GM12891 (cell line): ENCODE results near the gene MSMP. TPM values are rescaled to one million over a fixed set of nuclear protein-coding genes. Genes with fewer than 3 reads are reported as not detected.

Experiments used
- DNase-seq: peaks from one replicate; pipeline ENCODE4 v3.0.0; 2011; ENCODE audit warnings: low spot score; ENCODE audit not compliant: insufficient read length
- FAIRE-seq: peaks from 2 replicates; lab custom pipeline; 2011; peaks lifted over from hg19 to GRCh38; lab: Jason Lieb, UNC
- PAX5 ChIP-seq: IDR thresholded peaks from 2 replicates; pipeline ENCODE4 v1.6.1; 2011; ENCODE audit warnings: low read length, moderate library complexity, mild to moderate bottlenecking; ENCODE audit not compliant: insufficient read depth, severe bottlenecking
- POLR2A ChIP-seq: IDR thresholded peaks from 2 replicates; pipeline ENCODE4 v1.6.1; 2011; ENCODE audit warnings: low read depth, low read length, control low read depth
- POLR2AphosphoS5 ChIP-seq: IDR thresholded peaks from 2 replicates; pipeline ENCODE4 v1.6.1; 2011; ENCODE audit warnings: low read depth, low read length, control low read depth
- POU2F2 ChIP-seq: IDR thresholded peaks from 2 replicates; pipeline ENCODE4 v1.6.1; 2011; ENCODE audit warnings: low read depth, mild to moderate bottlenecking, control low read depth, low read length, moderate library complexity
- SPI1 ChIP-seq: IDR thresholded peaks from 2 replicates; pipeline ENCODE4 v1.6.1; 2011; ENCODE audit warnings: low read depth, low read length, control low read depth
- TAF1 ChIP-seq: IDR thresholded peaks from 2 replicates; pipeline ENCODE4 v1.6.1; 2011; ENCODE audit warnings: low read depth, low read length, control low read depth
- polyA plus RNA-seq: library from polyadenylated mRNA; unstranded; fragments of >200 nt; gene quantifications from one replicate; pipeline ENCODE4 v1.2.1, GENCODE V29; 2012; ENCODE audit warnings: low read depth, missing spikeins, inconsistent platforms; ENCODE audit not compliant: missing spikeins

The MSMP gene
- polyA plus RNA-seq, result 1.1 TPM

GRCh38 chr9:35754264-35754663 lies at the start of gene MSMP:
TSS of gene MSMP (minus strand) at chr9:35754276. CDS start at chr9:35754129, 147 bp downstream.
- DNase-seq (no peak), FAIRE-seq (no peak)
- TF ChIP-seq POLR2AphosphoS5 (no peak), POU2F2 (no peak), TAF1 (no peak), POLR2A (no peak), PAX5 (no peak)

GRCh38 chr9:35801328-35802128 lies 47.5 kb upstream of the MSMP start:
- FAIRE-seq (no peak), DNase-seq (no peak)
- TF ChIP-seq POU2F2 (no peak), TAF1 (no peak), PAX5 (no peak), POLR2AphosphoS5 (no peak), POLR2A (no peak), SPI1 (no peak)

GRCh38 chr9:35800530-35800929 lies 46.5 kb upstream of the MSMP start:
- no peak for FAIRE-seq
- no peak for DNase-seq
- TF ChIP-seq POLR2A, result no peak
- TF ChIP-seq POLR2AphosphoS5, result no peak
- TF ChIP-seq TAF1, result no peak
- TF ChIP-seq PAX5, result no peak
- TF ChIP-seq POU2F2, result no peak

- peak; percentile 78 for FAIRE-seq
- TF ChIP-seq SPI1 (no peak), PAX5 (no peak), POU2F2 (no peak), POLR2AphosphoS5 (no peak), TAF1 (no peak), POLR2A (no peak)
- no peak for DNase-seq
Measured at GRCh38 chr9:35798658-35799374, 44.7 kb upstream of the MSMP start.

- FAIRE-seq (no peak), DNase-seq (no peak)
- TF ChIP-seq POU2F2, result no peak
Measured at GRCh38 chr9:35797311-35798109, 43.4 kb upstream of the MSMP start.

- DNase-seq, result no peak
- TF ChIP-seq PAX5 (no peak), TAF1 (no peak), POU2F2 (no peak), POLR2AphosphoS5 (no peak), SPI1 (no peak)
- no peak for FAIRE-seq
Measured at GRCh38 chr9:35795695-35796094, 41.6 kb upstream of the MSMP start.

- TF ChIP-seq PAX5, result no peak
- no peak for TF ChIP-seq POLR2A
- TF ChIP-seq POU2F2, result no peak
- TF ChIP-seq SPI1, result no peak
- TF ChIP-seq TAF1, result no peak
- no peak for TF ChIP-seq POLR2AphosphoS5
- no peak for FAIRE-seq
- DNase-seq, result no peak
Measured at GRCh38 chr9:35793461-35793860, 39.4 kb upstream of the MSMP start.

- FAIRE-seq (no peak), DNase-seq (no peak)
- TF ChIP-seq PAX5, result no peak
- no peak for TF ChIP-seq TAF1
- no peak for TF ChIP-seq POLR2AphosphoS5
Measured at GRCh38 chr9:35792826-35793225, 38.8 kb upstream of the MSMP start.

GRCh38 chr9:35792024-35792813 lies 38.1 kb upstream of the MSMP start:
- FAIRE-seq (no peak), DNase-seq (no peak)
- TF ChIP-seq SPI1, result no peak
- no peak for TF ChIP-seq POLR2AphosphoS5
- no peak for TF ChIP-seq TAF1
- TF ChIP-seq PAX5, result no peak
- TF ChIP-seq POLR2A, result no peak
- no peak for TF ChIP-seq POU2F2
